Esophagus muscularis mucosa (tissue), 4 donors: ENCODE results near the gene MGAT5B. TPM values are rescaled to one million over a fixed set of nuclear protein-coding genes. Genes with fewer than 3 reads are reported as not detected.

Experiments used
- DNase-seq: peaks from one replicate; pipeline ENCODE4 v3.0.0-alpha.2; 2017; ENCODE audit errors: extremely low spot score
- H3K27ac ChIP-seq, 4 donors: fragments of 200-600 bp; sonication (generic); replicated peaks in 1 of 4; 1 replicate in 3 of 4; 2 replicates in 1 of 4; pipeline ENCODE4 v1.5.1; 2016 to 2019; ENCODE audit warnings: mild to moderate bottlenecking in 1 of 4
- H3K27me3 ChIP-seq, 4 donors: fragments of 200-600 bp; sonication (generic); one replicate each; pipeline versions ENCODE4 v1.5.1 to v1.6.0; 2016 to 2019
- H3K36me3 ChIP-seq, 4 donors: fragments of 200-600 bp; sonication (generic); one replicate each; pipeline ENCODE4 v1.5.1; 2016 to 2019
- H3K4me1 ChIP-seq, 4 donors: fragments of 200-600 bp; sonication (generic); one replicate each; pipeline ENCODE4 v1.5.1; 2016 to 2019
- H3K4me3 ChIP-seq, 4 donors: fragments of 200-600 bp; sonication (generic); 1 replicate in 2 of 4; 2 replicates in 2 of 4; pipeline ENCODE4 v1.5.1; 2016 to 2019; ENCODE audit warnings: mild to moderate bottlenecking in 4 of 4, moderate library complexity in 1 of 4
- H3K9me3 ChIP-seq, 4 donors: fragments of 200-600 bp; sonication (generic); 1 replicate in 3 of 4; 2 replicates in 1 of 4; pipeline ENCODE4 v1.5.1; 2016 to 2019
- CTCF ChIP-seq, 3 experiments: fragments of 200-600 bp in 2 of 3; fragments of 450-650 bp in 1 of 3; sonication (generic) in 2 of 3; IDR thresholded peaks; one replicate each; pipeline ENCODE4 v1.5.1; 2017 to 2019; ENCODE audit warnings: antibody characterized with exemption in 3 of 3, mild to moderate bottlenecking in 2 of 3, moderate library complexity in 1 of 3
- EP300 ChIP-seq: sonication (generic); formaldehyde crosslinking; IDR thresholded peaks from one replicate; pipeline ENCODE4 v1.6.1; 2017; ENCODE audit warnings: antibody characterized with exemption
- POLR2A ChIP-seq: fragments of 450-650 bp; IDR thresholded peaks from one replicate; pipeline ENCODE4 v1.6.1; 2017; ENCODE audit warnings: antibody characterized with exemption, moderate library complexity, mild to moderate bottlenecking, low read depth
- POLR2AphosphoS5 ChIP-seq, 2 donors: sonication (generic); formaldehyde crosslinking; IDR thresholded peaks; one replicate each; pipeline ENCODE4 v1.6.1; 2017; ENCODE audit warnings: antibody characterized with exemption in 2 of 2
- WGBS: methylation state at CpG from one replicate; pipeline ENCODE4 v1.1.5; 2018; 5-methylcytosine and 5-hydroxymethylcytosine counted together
- intact Hi-C: fragments of 100-400 bp; cut with DNase I; formaldehyde crosslinking; loops from one replicate; pipeline ENCODE4 v1.15.1; 2023
- total RNA-seq, 4 donors: library from RNA; depleted of rRNA; stranded (reverse); fragments of >200 nt; gene quantifications; one replicate each; pipeline versions ENCODE4 v1.1.0 to v1.2.1, GENCODE V29; 2016

Gene MGAT5B
- total RNA-seq, 4 donors from 2014 or later, result under 0.01 to 1.7 (median 0.43) TPM

GRCh38 chr17:76995387-76996105 is 127.3 kb downstream of the MGAT5B start:
- H3K9me3 ChIP-seq, result no peaks in the 10 kb centered on the region
- WGBS, result 67% methylated on average over 11 of the region's 11 CpGs
- no peak overlapping the region for H3K4me3 ChIP-seq
- H3K4me1 ChIP-seq, result peaks cover 0 to 5% (median 0%) of the 10 kb centered on the region in 4 donors
- peaks cover 0 to 56% (median 2%) of the 10 kb centered on the region in 4 donors for H3K27me3 ChIP-seq
- H3K36me3 ChIP-seq, result no peaks in the 10 kb centered on the region
- intact Hi-C loops, result no loop called here
- H3K27ac ChIP-seq, result no peak overlapping the region
- TF ChIP-seq CTCF (IDR thresholded peaks at IDR 0.05) (no peak), POLR2AphosphoS5 (IDR thresholded peaks at IDR 0.05) (no peak), EP300 (no peak)
- no peak for DNase-seq

GRCh38 chr17:76996741-76997694 is 128.8 kb downstream of the MGAT5B start:
- H3K36me3 ChIP-seq, result no peaks in the 10 kb centered on the region
- H3K4me3 ChIP-seq, result no peak overlapping the region
- H3K27me3 ChIP-seq, result peaks cover 0 to 63% (median 6%) of the 10 kb centered on the region in 4 donors
- no peak for DNase-seq
- H3K9me3 ChIP-seq, result no peaks in the 10 kb centered on the region
- TF ChIP-seq POLR2AphosphoS5 (IDR thresholded peaks at IDR 0.05) (no peak), EP300 (no peak), CTCF (IDR thresholded peaks at IDR 0.05) (no peak), POLR2A (no peak)
- H3K4me1 ChIP-seq, result peaks cover 0 to 5% (median 0%) of the 10 kb centered on the region in 4 donors
- 86% methylated on average over 14 of the region's 16 CpGs for WGBS
- intact Hi-C loops, result no loop called here
- H3K27ac ChIP-seq, result no peak overlapping the region

GRCh38 chr17:76997981-76998531 is 129.9 kb downstream of the MGAT5B start:
- intact Hi-C loops, result no loop called here
- TF ChIP-seq POLR2AphosphoS5 (IDR thresholded peaks at IDR 0.05) (no peak), EP300 (no peak), CTCF (IDR thresholded peaks at IDR 0.05) (no peak), POLR2A (no peak)
- DNase-seq, result no peak
- Histone ChIP-seq H3K27ac (no peak overlapping the region), H3K4me1 (peaks cover 0 to under 1% (median 0%) of the 10 kb centered on the region in 4 donors), H3K9me3 (no peaks in the 10 kb centered on the region), H3K27me3 (peaks cover 0 to 61% (median 7%) of the 10 kb centered on the region in 4 donors), H3K36me3 (no peaks in the 10 kb centered on the region), H3K4me3 (no peak overlapping the region)
- 48% methylated on average over 13 of the region's 16 CpGs for WGBS

- TF ChIP-seq POLR2A (no peak), POLR2AphosphoS5 (IDR thresholded peaks at IDR 0.05) (no peak), EP300 (no peak), CTCF (IDR thresholded peaks at IDR 0.05) (no peak)
- WGBS, result 100% methylated on average over 1 of the region's 8 CpGs
- H3K4me1 ChIP-seq, result no peaks in the 10 kb centered on the region
- intact Hi-C loops, result no loop called here
- H3K4me3 ChIP-seq, result no peak overlapping the region
- no peak overlapping the region for H3K27ac ChIP-seq
- no peaks in the 10 kb centered on the region for H3K9me3 ChIP-seq
- no peaks in the 10 kb centered on the region for H3K36me3 ChIP-seq
- H3K27me3 ChIP-seq, result peaks cover 0 to 64% (median 7%) of the 10 kb centered on the region in 4 donors
- DNase-seq, result no peak
Measured at GRCh38 chr17:76998839-76999238, 130.6 kb downstream of the MGAT5B start.

Other genes with a start within 250 kb of the MGAT5B start
- 1 to 10 TPM in 3 of 4 donors, under 1 TPM in 1; 0.83 to 4.9 (median 3.2) TPM for gene ST6GALNAC1, start 224.6 kb upstream of the MGAT5B start, total RNA-seq
- gene MXRA7, start 157.4 kb upstream of the MGAT5B start, total RNA-seq, result 100 to 1,000 TPM; 405 to 422 (median 411) TPM
- gene JMJD6, start 141.8 kb upstream of the MGAT5B start, total RNA-seq, result 10 to 100 TPM; 29.5 to 54.5 (median 49.5) TPM
- 10 to 100 TPM; 18.3 to 29.7 (median 23.0) TPM for gene METTL23, start 141.6 kb upstream of the MGAT5B start, total RNA-seq
- gene SRSF2, start 131.1 kb upstream of the MGAT5B start, total RNA-seq, result 100 to 1,000 TPM; 133 to 173 (median 157) TPM
- 10 to 100 TPM; 17.1 to 22.4 (median 18.8) TPM for gene MFSD11, start 130.3 kb upstream of the MGAT5B start, total RNA-seq